K562 (cell line): ENCODE data around the gene GART. TPM values are rescaled to one million over a fixed set of nuclear protein-coding genes. Genes with fewer than 3 reads are reported as not detected.

Experiments used
- FOS ChIP-seq: IDR thresholded peaks from 3 replicates; pipeline ENCODE4 v1.6.1; 2011; ENCODE audit not compliant: insufficient read length; ENCODE audit errors: extremely low read depth
- HNRNPUL1 ChIP-seq: fragments of 200-400 bp; formaldehyde crosslinking; IDR thresholded peaks from 2 replicates; pipeline ENCODE4 v1.6.1; 2017; ENCODE audit warnings: low read length
- JUND ChIP-seq, 2 experiments: IDR thresholded peaks; 2 replicates in 1 of 2; 3 replicates in 1 of 2; pipeline ENCODE4 v1.6.1; 2011; ENCODE audit warnings: borderline replicate concordance in 2 of 2, low read depth in 2 of 2, low read length in 2 of 2, improper control_type of control experiment in 1 of 2, missing biosample characterization in 1 of 2, missing genetic modification characterization in 1 of 2, missing genetic modification reagents in 1 of 2
- MAZ ChIP-seq, 2 experiments: fragments of 450-650 bp in 1 of 2; sonication (generic) in 1 of 2; formaldehyde crosslinking; IDR thresholded peaks in 1 of 2; conservative IDR thresholded peaks in 1 of 2; 2 replicates each; pipeline versions ENCODE4 v1.4.0 to v1.5.0; 2020; ENCODE audit warnings: mild to moderate bottlenecking in 1 of 2, missing genetic modification reagents in 1 of 2
- MCM2 ChIP-seq: fragments of 450-650 bp; IDR thresholded peaks from 2 replicates; pipeline ENCODE4 v1.6.1; 2017; ENCODE audit warnings: low read depth, mild to moderate bottlenecking
- NFIX ChIP-seq: fragments of 250-450 bp; sonication (Bioruptor Pico); IDR thresholded peaks from 2 replicates; pipeline ENCODE4 v1.4.0; 2020; ENCODE audit warnings: low read depth, mild to moderate bottlenecking, moderate library complexity
- RREB1 ChIP-seq: fragments of 250-450 bp; sonication (Bioruptor Pico); IDR thresholded peaks from 2 replicates; pipeline ENCODE4 v1.4.0; 2020
- TCF7L2 ChIP-seq: fragments of 150-350 bp; IDR thresholded peaks from 2 replicates; pipeline ENCODE4 v1.6.1; 2016; ENCODE audit warnings: low read depth, mild to moderate bottlenecking, low read length, moderate library complexity
- TRIM28 ChIP-seq: fragments of 450-650 bp; IDR thresholded peaks from 2 replicates; pipeline ENCODE4 v1.6.1; 2017
- ZBTB34 ChIP-seq: fragments of 250-450 bp; sonication (Bioruptor Pico); IDR thresholded peaks from 2 replicates; pipeline ENCODE4 v1.8.0; 2021; ENCODE audit warnings: mild to moderate bottlenecking, moderate library complexity
- ZNF217 ChIP-seq: sonication (generic); formaldehyde crosslinking; IDR thresholded peaks from 2 replicates; pipeline ENCODE4 v1.8.0; 2022; ENCODE audit warnings: mild to moderate bottlenecking, missing genetic modification reagents
- ZNF347 ChIP-seq: fragments of 450-650 bp; formaldehyde crosslinking; IDR thresholded peaks from 2 replicates; pipeline ENCODE4 v1.4.0; 2020; ENCODE audit warnings: low read depth, mild to moderate bottlenecking, moderate library complexity
- ZNF507 ChIP-seq: conservative IDR thresholded peaks from 2 replicates; pipeline ENCODE4 v1.6.1; 2017; ENCODE audit warnings: missing genetic modification characterization, missing compliant biosample characterization
- ZNF644 ChIP-seq: fragments of 200-800 bp; sonication (Bioruptor generic); IDR thresholded peaks from 2 replicates; pipeline ENCODE4 v1.6.1; 2016; ENCODE audit warnings: low read depth, missing genetic modification characterization, missing compliant biosample characterization
- polyA plus RNA-seq, 8 experiments: library from polyadenylated mRNA; depleted of rRNA in 4 of 8; stranded (reverse) in 5 of 8; unstranded in 3 of 8; fragments of >200 nt; fragmentation: Nextera tagmentation in 2 of 8; fragmentation: Illumina TruSeq in 1 of 8; extraction: Ambion mirVana in 2 of 8; extraction: Trizol in 1 of 8; gene quantifications; 2 replicates each; pipeline versions ENCODE4 v1.2.1 to v1.2.3, GENCODE V29; 2011 to 2014; ENCODE audit warnings: inconsistent platforms in 1 of 8, missing spikeins in 1 of 8
- total RNA-seq, 7 experiments: library from RNA; depleted of rRNA in 6 of 7; stranded (reverse); fragments of >200 nt in 6 of 7; fragmentation: Illumina TruSeq in 2 of 7; extraction: Trizol in 2 of 7; gene quantifications; 2 replicates each; pipeline versions ENCODE4 v1.2.1 to v1.2.3, GENCODE V29; 2011 to 2021; ENCODE audit warnings: low replicate concordance in 1 of 7
- TF ChIP-seq, protein P1 (sequence below): fragments of 250-450 bp; sonication (Bioruptor Pico); IDR thresholded peaks from 2 replicates; pipeline ENCODE4 v1.5.1; 2021; ENCODE audit warnings: mild to moderate bottlenecking
- TF ChIP-seq, protein P2 (sequence below): fragments of 250-450 bp; sonication (Bioruptor Pico); IDR thresholded peaks from 2 replicates; pipeline ENCODE4 v1.8.0; 2022; ENCODE audit warnings: moderate library complexity, mild to moderate bottlenecking, inconsistent platforms
- TF ChIP-seq, protein P3 (sequence below): sonication (generic); IDR thresholded peaks from 2 replicates; pipeline ENCODE4 v1.6.1; 2016

The GART gene
- total and polyA plus RNA-seq, 9 of the 15 experiments (the other 6 are each of a cell fraction or from before 2014, with no cell fraction given): 141 to 429 (median 349) TPM

- TF ChIP-seq ZBTB34: no peak
- no peak for TF ChIP-seq ZNF507 (tag)
- peak; percentile 35; the same call in 1 of the 2 replicates for TF ChIP-seq JUND (IDR thresholded peaks at IDR 0.05; ENCODE audit: borderline replicate concordance, low read depth, low read length)
- no peak; the same call in 2 of the 3 replicates for TF ChIP-seq JUND (tag; IDR thresholded peaks at IDR 0.05; ENCODE audit: borderline replicate concordance, low read depth, low read length)
- no peak for TF ChIP-seq ZNF644 (tag)
- peak; percentile 57; the same call in 1 of the 2 replicates for TF ChIP-seq TRIM28
- no peak for TF ChIP-seq MCM2
- peak; percentile 88 for TF ChIP-seq MAZ (CRISPR knock-in tag; conservative IDR thresholded peaks at IDR 0.05 in 1 of 2, IDR thresholded peaks at IDR 0.05 in 1 of 2)
- no peak for TF ChIP-seq HNRNPUL1
- TF ChIP-seq RREB1 (CRISPR knock-in tag): peak; percentile 28; the same call in 1 of the 2 replicates
- TF ChIP-seq, protein P1, sequence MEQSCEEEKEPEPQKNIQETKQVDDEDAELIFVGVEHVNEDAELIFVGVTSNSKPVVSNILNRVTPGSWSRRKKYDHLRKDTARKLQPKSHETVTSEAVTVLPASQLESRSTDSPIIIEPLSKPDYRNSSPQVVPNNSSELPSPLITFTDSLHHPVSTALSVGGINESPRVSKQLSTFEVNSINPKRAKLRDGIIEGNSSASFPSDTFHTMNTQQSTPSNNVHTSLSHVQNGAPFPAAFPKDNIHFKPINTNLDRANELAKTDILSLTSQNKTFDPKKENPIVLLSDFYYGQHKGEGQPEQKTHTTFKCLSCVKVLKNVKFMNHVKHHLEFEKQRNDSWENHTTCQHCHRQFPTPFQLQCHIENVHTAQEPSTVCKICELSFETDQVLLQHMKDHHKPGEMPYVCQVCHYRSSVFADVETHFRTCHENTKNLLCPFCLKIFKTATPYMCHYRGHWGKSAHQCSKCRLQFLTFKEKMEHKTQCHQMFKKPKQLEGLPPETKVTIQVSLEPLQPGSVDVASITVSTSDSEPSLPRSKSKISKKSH (CRISPR knock-in tag): no peak
- TF ChIP-seq NFIX (CRISPR knock-in tag): no peak
- TF ChIP-seq TCF7L2: no peak
- no peak for TF ChIP-seq ZNF347 (CRISPR knock-in tag)
- TF ChIP-seq, protein P2, sequence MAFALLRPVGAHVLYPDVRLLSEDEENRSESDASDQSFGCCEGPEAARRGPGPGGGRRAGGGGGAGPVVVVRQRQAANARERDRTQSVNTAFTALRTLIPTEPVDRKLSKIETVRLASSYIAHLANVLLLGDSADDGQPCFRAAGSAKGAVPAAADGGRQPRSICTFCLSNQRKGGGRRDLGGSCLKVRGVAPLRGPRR (CRISPR knock-in tag): no peak
- TF ChIP-seq FOS: peak; percentile 23
- TF ChIP-seq, protein P3, sequence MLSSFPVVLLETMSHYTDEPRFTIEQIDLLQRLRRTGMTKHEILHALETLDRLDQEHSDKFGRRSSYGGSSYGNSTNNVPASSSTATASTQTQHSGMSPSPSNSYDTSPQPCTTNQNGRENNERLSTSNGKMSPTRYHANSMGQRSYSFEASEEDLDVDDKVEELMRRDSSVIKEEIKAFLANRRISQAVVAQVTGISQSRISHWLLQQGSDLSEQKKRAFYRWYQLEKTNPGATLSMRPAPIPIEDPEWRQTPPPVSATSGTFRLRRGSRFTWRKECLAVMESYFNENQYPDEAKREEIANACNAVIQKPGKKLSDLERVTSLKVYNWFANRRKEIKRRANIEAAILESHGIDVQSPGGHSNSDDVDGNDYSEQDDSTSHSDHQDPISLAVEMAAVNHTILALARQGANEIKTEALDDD: no peak
- no peak for TF ChIP-seq ZNF217 (CRISPR knock-in tag)
These were observed 62.0 kb downstream of the GART start, which contains the start of gene TMEM50B (continued) for GRCh38 chr21:33479679-33480480.
